Activated B cell treated with CpG ODN at 0.5 μM for 24 hours (primary cell): ENCODE data around the gene NLRC5. TPM values are rescaled to one million over a fixed set of nuclear protein-coding genes. Genes with fewer than 3 reads are reported as not detected.

Experiments
- ATAC-seq: fragments of 200-7000 bp; cut with Tn5 transposase; one replicate; pipeline ENCODE4 v1.10.0; 2021; ENCODE audit warnings: low read depth, mild to moderate bottlenecking, moderate library complexity
- CTCF ChIA-PET: fragments of 350-600 bp; sonication (Branson Sonifier 250); formaldehyde crosslinking; loops from one replicate; lab custom pipeline; 2021; ENCODE audit warnings: antibody characterized with exemption; lab: Charles Lee
- POLR2A ChIA-PET: fragments of 350-600 bp; sonication (Branson Sonifier 250); formaldehyde crosslinking; loops from one replicate; lab custom pipeline; 2021; ENCODE audit warnings: antibody characterized with exemption; lab: Charles Lee
- DNase-seq: peaks from one replicate; pipeline ENCODE4 v3.0.0; 2022
- H3K27ac Mint-ChIP-seq: one replicate; pipeline ENCODE4 v1.8.0; 2020; ENCODE audit warnings: mixed read lengths
- H3K27me3 Mint-ChIP-seq: one replicate; pipeline ENCODE4 v1.8.0; 2021; ENCODE audit warnings: mixed read lengths
- H3K36me3 Mint-ChIP-seq: one replicate; pipeline ENCODE4 v1.8.0; 2021; ENCODE audit warnings: low read depth, mixed read lengths
- H3K4me1 Mint-ChIP-seq: one replicate; pipeline ENCODE4 v1.8.0; 2021; ENCODE audit warnings: mixed read lengths
- H3K4me3 Mint-ChIP-seq: one replicate; pipeline ENCODE4 v1.8.0; 2020; ENCODE audit warnings: mild to moderate bottlenecking, mixed read lengths
- H3K9me3 Mint-ChIP-seq: one replicate; pipeline ENCODE4 v1.8.0; 2020; ENCODE audit warnings: mixed read lengths
- intact Hi-C: fragments of 100-400 bp; cut with micrococcal nuclease; formaldehyde crosslinking; loops from one replicate; pipeline ENCODE4 v1.15.1; 2024
- total RNA-seq: library from RNA; stranded (reverse); gene quantifications from 2 replicates; pipeline ENCODE4 v1.2.3, GENCODE V29; 2022
- TF ChIP-seq, protein P1 (sequence below): fragments of 200-600 bp; IDR thresholded peaks from one replicate; pipeline ENCODE4 v1.8.0; 2022; ENCODE audit warnings: antibody characterized with exemption, mild to moderate bottlenecking

Gene NLRC5
- total RNA-seq, 1 donor from 2014 or later, result 372 TPM

DNA sequence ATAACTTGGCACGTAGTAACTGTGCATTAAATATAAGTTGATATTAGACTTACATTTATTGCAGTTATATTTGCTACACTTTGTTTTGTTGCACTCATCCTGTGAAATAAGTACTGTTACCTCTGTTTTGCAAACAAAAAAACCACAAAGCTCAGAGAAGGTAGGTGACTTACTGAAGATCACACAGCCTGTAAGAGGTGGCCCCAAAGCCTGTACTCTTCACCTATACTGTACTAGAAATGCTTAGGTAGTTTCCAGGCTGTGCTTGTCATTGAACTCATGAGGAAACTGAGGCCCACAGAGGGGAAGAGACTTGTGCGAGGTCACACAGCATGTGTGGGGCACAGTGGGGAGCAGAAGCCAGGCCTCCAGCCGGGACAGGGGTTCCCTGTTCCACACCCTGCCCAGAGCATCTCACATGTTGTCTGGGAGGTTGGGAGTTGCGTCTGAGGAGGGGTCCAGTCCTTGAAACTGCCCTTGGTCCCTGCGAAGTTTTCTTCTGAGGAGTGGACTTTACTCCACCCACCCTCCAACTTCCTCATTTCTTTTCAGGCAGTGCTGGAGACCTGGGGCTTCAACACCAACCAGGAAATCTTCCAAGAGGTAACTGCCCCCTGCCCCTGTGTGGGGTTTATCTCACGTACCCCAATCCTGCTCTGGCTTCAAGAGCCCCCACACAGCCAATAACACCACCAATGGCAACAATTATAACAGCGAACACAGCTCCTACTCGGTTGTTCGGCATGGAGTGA, 14.6 kb upstream of the NLRC5 start:
- ChIA-PET POLR2A (interaction anchor here (0.5 to 12.4 kb wide), 10 partner anchors 10 to 90 kb away, joined by 3 to 233 read pairs (median 8); partner anchors contain the start of gene NLRC5), CTCF (interaction anchor here (1.4 kb wide), 1 partner anchor 10 kb away, joined by 4 read pairs; no protein-coding TSS in a partner anchor)
- no peak for ATAC-seq
- Mint-ChIP-seq H3K4me3 (no peak overlapping the region), H3K27me3 (no peaks in the 10 kb centered on the region), H3K4me1 (peaks cover 87% of the 10 kb centered on the region), H3K9me3 (no peaks in the 10 kb centered on the region), H3K36me3 (no peaks in the 10 kb centered on the region), H3K27ac (peak overlapping the region; percentile 81)
- DNase-seq, result no peak
- TF ChIP-seq, protein P1, sequence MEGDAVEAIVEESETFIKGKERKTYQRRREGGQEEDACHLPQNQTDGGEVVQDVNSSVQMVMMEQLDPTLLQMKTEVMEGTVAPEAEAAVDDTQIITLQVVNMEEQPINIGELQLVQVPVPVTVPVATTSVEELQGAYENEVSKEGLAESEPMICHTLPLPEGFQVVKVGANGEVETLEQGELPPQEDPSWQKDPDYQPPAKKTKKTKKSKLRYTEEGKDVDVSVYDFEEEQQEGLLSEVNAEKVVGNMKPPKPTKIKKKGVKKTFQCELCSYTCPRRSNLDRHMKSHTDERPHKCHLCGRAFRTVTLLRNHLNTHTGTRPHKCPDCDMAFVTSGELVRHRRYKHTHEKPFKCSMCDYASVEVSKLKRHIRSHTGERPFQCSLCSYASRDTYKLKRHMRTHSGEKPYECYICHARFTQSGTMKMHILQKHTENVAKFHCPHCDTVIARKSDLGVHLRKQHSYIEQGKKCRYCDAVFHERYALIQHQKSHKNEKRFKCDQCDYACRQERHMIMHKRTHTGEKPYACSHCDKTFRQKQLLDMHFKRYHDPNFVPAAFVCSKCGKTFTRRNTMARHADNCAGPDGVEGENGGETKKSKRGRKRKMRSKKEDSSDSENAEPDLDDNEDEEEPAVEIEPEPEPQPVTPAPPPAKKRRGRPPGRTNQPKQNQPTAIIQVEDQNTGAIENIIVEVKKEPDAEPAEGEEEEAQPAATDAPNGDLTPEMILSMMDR, result no peak
- intact Hi-C loops, result no loop called here

DNA sequence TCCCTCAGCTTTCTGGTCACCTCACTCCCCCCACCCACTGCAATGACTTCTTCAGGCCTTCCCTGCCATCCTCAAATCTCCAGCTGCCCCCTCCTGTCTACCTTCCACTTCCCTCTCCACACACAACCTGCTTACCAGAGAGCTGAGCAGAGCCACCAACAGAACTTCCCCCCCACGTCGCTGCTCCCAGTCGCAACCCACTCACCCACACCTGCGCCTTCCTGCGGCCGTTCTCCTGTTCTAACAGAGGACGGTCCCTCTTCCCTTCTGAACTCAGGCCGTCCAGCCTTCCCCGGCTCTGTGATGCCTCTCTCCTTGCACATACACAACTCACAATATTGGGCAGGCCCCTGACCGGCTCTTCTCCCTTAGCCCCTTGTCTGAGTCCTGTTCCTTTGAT, 13.6 kb upstream of the NLRC5 start:
- DNase-seq, result no peak
- no peak overlapping the region for H3K4me3 Mint-ChIP-seq
- H3K27ac Mint-ChIP-seq, result peak overlapping the region; percentile 59
- ATAC-seq, result no peak
- H3K9me3 Mint-ChIP-seq, result no peaks in the 10 kb centered on the region
- TF ChIP-seq, protein P1, result no peak
- intact Hi-C loops, result no loop called here
- H3K36me3 Mint-ChIP-seq, result no peaks in the 10 kb centered on the region
- ChIA-PET POLR2A (interaction anchor here (0.6 to 12.4 kb wide), 6 partner anchors 10 to 70 kb away, joined by 3 to 233 read pairs (median 6); partner anchors contain the start of gene NLRC5), CTCF (no interaction called here)
- no peaks in the 10 kb centered on the region for H3K27me3 Mint-ChIP-seq
- H3K4me1 Mint-ChIP-seq, result peaks cover 88% of the 10 kb centered on the region

DNA sequence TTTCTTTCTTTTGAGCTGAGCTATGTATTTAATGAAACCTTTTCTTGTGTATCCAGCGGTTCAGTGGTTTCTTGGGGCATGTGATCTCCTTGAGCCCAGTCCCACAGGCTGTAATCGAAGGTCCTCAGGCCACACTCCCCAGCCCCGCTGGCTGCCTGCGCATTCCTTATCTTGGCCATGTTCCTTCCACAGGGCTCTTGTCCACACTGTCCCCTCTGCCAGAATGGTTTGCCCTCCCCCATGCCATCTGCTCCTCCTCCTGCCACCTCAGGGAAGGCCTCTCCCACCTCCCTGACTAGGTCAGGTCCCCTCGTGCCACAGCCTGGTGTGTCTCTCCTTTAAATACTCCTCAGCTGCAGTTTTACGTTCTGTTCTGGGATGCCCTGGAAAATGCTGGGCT, 12.1 kb upstream of the NLRC5 start:
- ATAC-seq (no peak), DNase-seq (no peak)
- no peak overlapping the region for H3K4me3 Mint-ChIP-seq
- TF ChIP-seq, protein P1, result no peak
- ChIA-PET POLR2A (interaction anchor here (0.5 to 5.6 kb wide), 5 partner anchors 11 to 184 kb away, joined by 3 to 21 read pairs (median 10); partner anchors contain the start of gene NLRC5), CTCF (no interaction called here)
- no peaks in the 10 kb centered on the region for H3K27me3 Mint-ChIP-seq
- H3K9me3 Mint-ChIP-seq, result no peaks in the 10 kb centered on the region
- H3K4me1 Mint-ChIP-seq, result peaks cover 88% of the 10 kb centered on the region
- no peak overlapping the region for H3K27ac Mint-ChIP-seq
- H3K36me3 Mint-ChIP-seq, result peaks cover under 1% of the 10 kb centered on the region
- intact Hi-C loops, result no loop called here

DNA sequence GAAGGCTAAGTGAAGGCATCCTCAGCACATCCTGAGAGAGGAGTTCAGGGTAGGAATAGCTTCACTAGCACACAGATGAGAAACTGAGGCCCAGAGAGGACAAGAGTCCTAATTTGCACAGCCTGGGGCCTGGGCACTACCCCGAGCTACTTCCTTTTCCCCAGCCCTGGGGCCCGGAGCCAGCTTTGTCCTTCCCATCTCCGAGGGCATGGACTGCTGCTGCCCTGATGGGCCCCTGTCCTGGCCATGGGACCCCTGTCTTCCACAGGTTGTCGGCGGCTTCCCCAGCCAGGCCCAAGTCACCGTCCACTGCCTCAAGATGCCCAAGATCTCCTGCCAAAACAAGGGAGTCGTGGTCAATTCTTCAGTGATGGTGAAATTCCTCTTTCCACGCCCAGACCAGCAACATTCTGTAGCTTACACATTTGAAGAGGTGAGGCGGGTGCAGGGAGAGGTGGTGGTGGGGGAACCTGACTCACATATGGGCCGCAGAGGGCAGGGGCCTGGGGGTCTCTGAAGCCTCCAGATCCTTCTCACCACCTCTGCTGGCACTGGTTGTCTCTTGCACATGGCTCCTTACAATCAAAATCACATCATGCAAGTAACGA, 11.4 kb upstream of the NLRC5 start:
- POLR2A ChIA-PET, result interaction anchor here (0.9 to 5.6 kb wide), 5 partner anchors 11 to 64 kb away, joined by 3 to 21 read pairs (median 10); partner anchors contain the start of gene NLRC5
- no peak overlapping the region for H3K27ac Mint-ChIP-seq

More for the DNA sequence above, 11.4 kb upstream of the NLRC5 start:
- ATAC-seq, result no peak
- H3K4me3 Mint-ChIP-seq, result no peak overlapping the region
- H3K4me1 Mint-ChIP-seq, result peaks cover 88% of the 10 kb centered on the region
- no peaks in the 10 kb centered on the region for H3K27me3 Mint-ChIP-seq
- intact Hi-C loops, result no loop called here
- CTCF ChIA-PET, result no interaction called here
- no peaks in the 10 kb centered on the region for H3K9me3 Mint-ChIP-seq
- TF ChIP-seq, protein P1, result no peak
- H3K36me3 Mint-ChIP-seq, result peaks cover 1% of the 10 kb centered on the region
- DNase-seq, result no peak
